ENCODE data around the gene RPS4Y1.

The RPS4Y1 gene

DNA sequence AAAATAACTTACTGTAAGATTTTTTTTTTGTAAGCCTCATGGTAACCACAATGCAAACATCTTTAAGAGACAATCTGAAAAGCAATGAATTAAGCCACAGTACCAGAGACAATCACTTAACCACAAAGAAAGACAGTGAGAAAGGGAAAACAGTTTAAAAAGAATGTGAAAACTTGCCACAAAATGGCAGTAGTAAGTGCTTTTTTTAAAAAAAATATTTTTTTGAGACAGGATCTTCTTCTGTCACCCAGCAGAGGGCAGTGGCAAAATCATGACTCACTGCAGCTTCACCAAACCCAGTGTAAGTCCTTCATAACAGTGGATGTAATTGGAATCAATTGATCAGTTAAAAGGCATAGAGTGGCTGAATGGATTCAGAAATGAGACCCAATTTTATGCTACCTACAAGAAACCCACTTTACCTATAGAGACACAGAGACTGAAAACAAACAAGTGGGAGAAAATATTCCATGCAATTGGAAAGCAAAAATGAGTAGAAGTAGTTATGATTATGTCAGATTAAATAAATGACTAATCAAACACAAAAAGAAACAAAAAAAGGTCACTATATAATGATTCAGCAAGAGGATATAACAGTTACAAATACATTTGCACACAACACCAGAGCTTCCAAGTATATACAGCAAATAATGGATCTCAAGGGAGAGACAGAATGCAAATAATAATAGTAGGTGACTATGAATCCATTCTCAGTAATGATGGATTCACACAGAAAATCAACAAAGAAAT lies 71.8 kb downstream of the RPS4Y1 start:
- no peak for DNase-seq
- Histone ChIP-seq H3K4me3 (ENCODE audit: low read depth, low read length) (no peak overlapping the region), H3K9me3 (ENCODE audit: severe bottlenecking) (no peaks in the 10 kb centered on the region), H3K27me3 (ENCODE audit: insufficient read depth, low read depth, severe bottlenecking) (no peaks in the 10 kb centered on the region), H3K27ac (no peak overlapping the region), H3K36me3 (no peaks in the 10 kb centered on the region)
- TF ChIP-seq CTCF (IDR thresholded peaks at IDR 0.05; ENCODE audit: low read depth, low read length), result no peak

Data from WERI-Rb-1 (cell line).